SK-N-SH treated with all-trans-retinoic acid at 6 μM for 48 hours (cell line): ENCODE measurements around the gene ELOVL5.

ENCODE experiments used
- ATAC-seq: fragments of 200-7000 bp; cut with Tn5 transposase; 3 replicates; pipeline ENCODE4 v1.9.1; 2020; ENCODE audit warnings: mild to moderate bottlenecking, moderate library complexity
- ARNTL ChIP-seq: fragments of 450-650 bp; formaldehyde crosslinking; IDR thresholded peaks from 2 replicates; pipeline ENCODE4 v1.5.0; 2020; ENCODE audit warnings: low read depth, mild to moderate bottlenecking, moderate library complexity, borderline replicate concordance
- BACH2 ChIP-seq: fragments of 250-450 bp; sonication (Bioruptor Pico); IDR thresholded peaks from 2 replicates; pipeline ENCODE4 v1.9.0; 2021; ENCODE audit warnings: mild to moderate bottlenecking, borderline replicate concordance
- CREB5 ChIP-seq: fragments of 250-450 bp; sonication (Bioruptor Pico); IDR thresholded peaks from 2 replicates; pipeline ENCODE4 v1.5.1; 2020; ENCODE audit warnings: low read depth, mild to moderate bottlenecking, moderate library complexity
- CSDC2 ChIP-seq: fragments of 250-450 bp; sonication (Bioruptor Pico); IDR thresholded peaks from 2 replicates; pipeline ENCODE4 v1.5.0; 2020; ENCODE audit warnings: mild to moderate bottlenecking, moderate library complexity
- CSRNP3 ChIP-seq: fragments of 250-450 bp; sonication (Bioruptor Pico); IDR thresholded peaks from 2 replicates; pipeline ENCODE4 v1.5.1; 2021; ENCODE audit warnings: mild to moderate bottlenecking, moderate library complexity
- ESRRG ChIP-seq: fragments of 250-450 bp; sonication (Bioruptor Pico); IDR thresholded peaks from 2 replicates; pipeline ENCODE4 v1.6.1; 2021; ENCODE audit warnings: mild to moderate bottlenecking
- ISL1 ChIP-seq: fragments of 250-450 bp; sonication (Bioruptor Pico); IDR thresholded peaks from 2 replicates; pipeline ENCODE4 v2.1.2; 2022; ENCODE audit warnings: mild to moderate bottlenecking, moderate library complexity
- OSR1 ChIP-seq: fragments of 250-450 bp; sonication (Bioruptor Pico); IDR thresholded peaks from 2 replicates; pipeline ENCODE4 v1.8.0; 2022; ENCODE audit warnings: moderate library complexity, mild to moderate bottlenecking, inconsistent platforms
- PATZ1 ChIP-seq: fragments of 250-450 bp; sonication (Bioruptor Pico); IDR thresholded peaks from 2 replicates; pipeline ENCODE4 v1.8.0; 2020; ENCODE audit warnings: mild to moderate bottlenecking, moderate library complexity, borderline replicate concordance
- POU6F1 ChIP-seq: fragments of 250-450 bp; sonication (Bioruptor Pico); IDR thresholded peaks from 2 replicates; pipeline ENCODE4 v1.8.0; 2021; ENCODE audit warnings: low read depth, mild to moderate bottlenecking, moderate library complexity, borderline replicate concordance
- RARB ChIP-seq: fragments of 250-450 bp; sonication (Bioruptor Pico); IDR thresholded peaks from 2 replicates; pipeline ENCODE4 v1.8.0; 2021; ENCODE audit warnings: mild to moderate bottlenecking, moderate library complexity
- SNAI2 ChIP-seq: fragments of 250-450 bp; sonication (Bioruptor Pico); IDR thresholded peaks from 2 replicates; pipeline ENCODE4 v1.5.0; 2020; ENCODE audit warnings: mild to moderate bottlenecking, moderate library complexity
- TCF4 ChIP-seq: fragments of 250-450 bp; sonication (Bioruptor Pico); IDR thresholded peaks from 2 replicates; pipeline ENCODE4 v1.8.0; 2021; ENCODE audit warnings: mild to moderate bottlenecking, moderate library complexity, borderline replicate concordance
- TOX ChIP-seq: fragments of 250-450 bp; sonication (Bioruptor Pico); IDR thresholded peaks from 2 replicates; pipeline ENCODE4 v1.8.0; 2021; ENCODE audit warnings: mild to moderate bottlenecking, moderate library complexity, borderline replicate concordance
- ZC3H10 ChIP-seq: fragments of 250-450 bp; sonication (Bioruptor Pico); IDR thresholded peaks from 2 replicates; pipeline ENCODE4 v1.5.1; 2021; ENCODE audit warnings: mild to moderate bottlenecking, moderate library complexity
- ZFP3 ChIP-seq: fragments of 250-450 bp; sonication (Bioruptor Pico); IDR thresholded peaks from 2 replicates; pipeline ENCODE4 v1.5.0; 2020; ENCODE audit warnings: mild to moderate bottlenecking, moderate library complexity
- ZFP30 ChIP-seq: fragments of 450-650 bp; formaldehyde crosslinking; IDR thresholded peaks from 2 replicates; pipeline ENCODE4 v1.5.0; 2022; ENCODE audit warnings: mild to moderate bottlenecking, moderate library complexity
- ZNF565 ChIP-seq: fragments of 450-650 bp; formaldehyde crosslinking; conservative IDR thresholded peaks from 2 replicates; pipeline ENCODE4 v1.5.0; 2020; ENCODE audit warnings: low read depth, mild to moderate bottlenecking, moderate library complexity
- ZNF70 ChIP-seq: fragments of 450-650 bp; formaldehyde crosslinking; IDR thresholded peaks from 2 replicates; pipeline ENCODE4 v1.5.0; 2020; ENCODE audit warnings: mild to moderate bottlenecking, moderate library complexity
- TF ChIP-seq, protein P1 (sequence below): fragments of 250-450 bp; sonication (Bioruptor Pico); IDR thresholded peaks from 2 replicates; pipeline ENCODE4 v1.5.0; 2020; ENCODE audit warnings: mild to moderate bottlenecking, moderate library complexity

ELOVL5 gene

DNA sequence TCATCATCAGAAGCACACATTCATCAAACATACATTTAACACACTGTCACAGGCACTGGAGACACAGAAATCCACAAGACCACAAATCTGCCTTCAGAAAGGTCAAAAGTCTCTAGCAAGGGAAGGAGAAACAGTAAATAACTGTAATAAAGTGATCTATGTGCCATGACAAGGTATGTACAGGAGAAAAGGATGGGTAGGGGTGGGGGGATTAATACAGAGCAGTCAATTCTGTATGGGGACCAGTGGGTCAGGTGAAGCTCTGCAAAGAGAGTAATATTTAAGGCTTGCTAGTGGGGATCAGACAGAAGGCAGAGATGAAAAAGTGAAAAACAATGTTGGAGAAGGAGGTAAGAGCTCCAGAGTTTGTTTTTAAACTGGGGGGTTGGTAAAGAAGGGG is 32.6 kb downstream of the ELOVL5 start:
- ATAC-seq = no peak
- no peak for TF ChIP-seq ZC3H10 (CRISPR knock-in tag)
- TF ChIP-seq ZNF565 (CRISPR knock-in tag) = no peak
- TF ChIP-seq PATZ1 (CRISPR knock-in tag) = no peak
- no peak for TF ChIP-seq CREB5
- no peak for TF ChIP-seq OSR1
- no peak for TF ChIP-seq ZFP3 (CRISPR knock-in tag)
- no peak for TF ChIP-seq ESRRG (CRISPR knock-in tag)

DNA sequence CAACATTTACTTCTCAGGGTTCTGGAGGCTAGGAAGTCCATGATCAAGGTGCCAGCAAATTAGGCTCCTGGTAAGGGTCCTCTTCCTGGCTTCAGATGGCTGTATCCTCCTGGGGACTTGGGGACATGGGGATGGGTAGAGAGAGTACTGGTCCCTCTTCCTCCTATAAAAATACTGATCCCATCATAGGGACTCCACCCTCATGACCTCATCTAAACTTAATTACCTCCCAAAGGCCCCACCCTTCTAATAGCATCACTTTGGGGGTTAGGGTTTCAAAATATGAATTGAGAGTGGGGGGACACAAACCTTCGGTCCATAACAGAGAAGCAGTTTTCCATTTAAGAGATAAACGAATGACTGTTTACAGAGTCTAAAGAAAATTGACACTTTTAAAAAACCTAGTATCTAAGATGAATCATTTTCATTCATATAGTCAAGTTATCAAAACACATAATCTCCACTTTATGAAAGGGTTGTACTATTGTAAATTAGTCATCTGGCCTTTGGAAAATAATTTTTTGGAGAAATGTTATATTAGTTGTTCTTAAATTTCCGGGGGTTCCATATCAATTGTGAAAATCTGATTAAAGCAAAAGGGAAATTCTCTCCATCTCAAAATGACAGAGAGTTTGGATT is 33.5 kb downstream of the ELOVL5 start:
- ATAC-seq = no peak

GRCh38 chr6:53313784-53314400 is 34.9 kb downstream of the ELOVL5 start:
- 0 out of 2 replicates have a peak, but pooled peaks have one; percentile 22 for TF ChIP-seq ZFP3 (CRISPR knock-in tag)
- no peak for TF ChIP-seq ZNF70 (CRISPR knock-in tag)
- peak; percentile 80 for TF ChIP-seq ISL1 (CRISPR knock-in tag)
- peak; percentile 70 for ATAC-seq

More for the DNA sequence above, 33.5 kb downstream of the ELOVL5 start:
- TF ChIP-seq ARNTL (CRISPR knock-in tag) = no peak
- TF ChIP-seq RARB = no peak
- no peak for TF ChIP-seq CSDC2 (CRISPR knock-in tag)
- no peak for TF ChIP-seq ZC3H10 (CRISPR knock-in tag)
- no peak for TF ChIP-seq ZFP30 (CRISPR knock-in tag)
- TF ChIP-seq SNAI2 (CRISPR knock-in tag) = no peak

GRCh38 chr6:53312355-53312754 is 36.4 kb downstream of the ELOVL5 start:
- TF ChIP-seq ZC3H10 (CRISPR knock-in tag) = no peak
- no peak for TF ChIP-seq TCF4 (CRISPR knock-in tag)
- no peak for TF ChIP-seq ARNTL (CRISPR knock-in tag)
- TF ChIP-seq ZFP30 (CRISPR knock-in tag) = no peak
- no peak for TF ChIP-seq RARB
- no peak for TF ChIP-seq BACH2 (CRISPR knock-in tag)
- no peak for TF ChIP-seq ESRRG (CRISPR knock-in tag)
- TF ChIP-seq CSDC2 (CRISPR knock-in tag) = no peak
- TF ChIP-seq ZFP3 (CRISPR knock-in tag) = no peak
- TF ChIP-seq OSR1 = no peak
- TF ChIP-seq POU6F1 (CRISPR knock-in tag) = no peak
- TF ChIP-seq, protein P1, sequence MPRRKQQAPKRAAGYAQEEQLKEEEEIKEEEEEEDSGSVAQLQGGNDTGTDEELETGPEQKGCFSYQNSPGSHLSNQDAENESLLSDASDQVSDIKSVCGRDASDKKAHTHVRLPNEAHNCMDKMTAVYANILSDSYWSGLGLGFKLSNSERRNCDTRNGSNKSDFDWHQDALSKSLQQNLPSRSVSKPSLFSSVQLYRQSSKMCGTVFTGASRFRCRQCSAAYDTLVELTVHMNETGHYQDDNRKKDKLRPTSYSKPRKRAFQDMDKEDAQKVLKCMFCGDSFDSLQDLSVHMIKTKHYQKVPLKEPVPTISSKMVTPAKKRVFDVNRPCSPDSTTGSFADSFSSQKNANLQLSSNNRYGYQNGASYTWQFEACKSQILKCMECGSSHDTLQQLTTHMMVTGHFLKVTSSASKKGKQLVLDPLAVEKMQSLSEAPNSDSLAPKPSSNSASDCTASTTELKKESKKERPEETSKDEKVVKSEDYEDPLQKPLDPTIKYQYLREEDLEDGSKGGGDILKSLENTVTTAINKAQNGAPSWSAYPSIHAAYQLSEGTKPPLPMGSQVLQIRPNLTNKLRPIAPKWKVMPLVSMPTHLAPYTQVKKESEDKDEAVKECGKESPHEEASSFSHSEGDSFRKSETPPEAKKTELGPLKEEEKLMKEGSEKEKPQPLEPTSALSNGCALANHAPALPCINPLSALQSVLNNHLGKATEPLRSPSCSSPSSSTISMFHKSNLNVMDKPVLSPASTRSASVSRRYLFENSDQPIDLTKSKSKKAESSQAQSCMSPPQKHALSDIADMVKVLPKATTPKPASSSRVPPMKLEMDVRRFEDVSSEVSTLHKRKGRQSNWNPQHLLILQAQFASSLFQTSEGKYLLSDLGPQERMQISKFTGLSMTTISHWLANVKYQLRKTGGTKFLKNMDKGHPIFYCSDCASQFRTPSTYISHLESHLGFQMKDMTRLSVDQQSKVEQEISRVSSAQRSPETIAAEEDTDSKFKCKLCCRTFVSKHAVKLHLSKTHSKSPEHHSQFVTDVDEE (CRISPR knock-in tag) = no peak
- no peak for TF ChIP-seq TOX
- TF ChIP-seq CSRNP3 (CRISPR knock-in tag) = no peak
- no peak for TF ChIP-seq ZNF70 (CRISPR knock-in tag)
- no peak for ATAC-seq
